Activated T-helper 1 cell treated with anti-CD3 and anti-CD28 coated beads, Interleukin-12 subunit alpha, Interleukin-12 subunit beta, Interleukin-2, Interleukin-4 antibody, amounts not matched to agents 30 ng/mL and 10 ng/mL and 1 ng/mL, durations not matched to agents 14 hours and 24 hours and 36 hours (primary cell): ENCODE data around the gene SLC45A1. TPM values are rescaled to one million over a fixed set of nuclear protein-coding genes. Genes with fewer than 3 reads are reported as not detected.

Experiments
- DNase-seq: peaks from one replicate; pipeline ENCODE4 v3.0.0; 2021; ENCODE audit warnings: low spot score
- H3K27ac Mint-ChIP-seq: one replicate; pipeline ENCODE4 v1.8.0; 2021; ENCODE audit warnings: mild to moderate bottlenecking, mixed read lengths
- H3K27me3 Mint-ChIP-seq: one replicate; pipeline ENCODE4 v1.8.0; 2022; ENCODE audit warnings: mild to moderate bottlenecking, moderate library complexity, mixed read lengths; ENCODE audit not compliant: insufficient read depth
- H3K36me3 Mint-ChIP-seq: one replicate; pipeline ENCODE4 v1.8.0; 2021; ENCODE audit warnings: low read depth, mixed read lengths
- H3K4me1 Mint-ChIP-seq: one replicate; pipeline ENCODE4 v1.8.0; 2021; ENCODE audit warnings: low read depth, mixed read lengths
- H3K4me3 Mint-ChIP-seq: one replicate; pipeline ENCODE4 v1.8.0; 2021; ENCODE audit warnings: mild to moderate bottlenecking, moderate library complexity, mixed read lengths
- H3K9me3 Mint-ChIP-seq: one replicate; pipeline ENCODE4 v1.8.0; 2021; ENCODE audit warnings: mixed read lengths
- intact Hi-C: fragments of 100-400 bp; cut with micrococcal nuclease; formaldehyde crosslinking; loops from one replicate; pipeline ENCODE4 v1.15.1; 2024
- total RNA-seq: library from RNA; stranded (reverse); gene quantifications from 2 replicates; pipeline ENCODE4 v1.2.3, GENCODE V29; 2022

Gene SLC45A1
- total RNA-seq, 1 donor from 2014 or later = 0.57 TPM

GRCh38 chr1:8293641-8294169 is 24.2 kb upstream of the SLC45A1 start:
- no peaks in the 10 kb centered on the region for H3K9me3 Mint-ChIP-seq
- intact Hi-C loops = no loop called here
- no peak overlapping the region for H3K4me3 Mint-ChIP-seq
- H3K27ac Mint-ChIP-seq = no peak overlapping the region
- H3K27me3 Mint-ChIP-seq = no peaks in the 10 kb centered on the region
- no peaks in the 10 kb centered on the region for H3K4me1 Mint-ChIP-seq
- H3K36me3 Mint-ChIP-seq = no peaks in the 10 kb centered on the region
- no peak for DNase-seq

DNA sequence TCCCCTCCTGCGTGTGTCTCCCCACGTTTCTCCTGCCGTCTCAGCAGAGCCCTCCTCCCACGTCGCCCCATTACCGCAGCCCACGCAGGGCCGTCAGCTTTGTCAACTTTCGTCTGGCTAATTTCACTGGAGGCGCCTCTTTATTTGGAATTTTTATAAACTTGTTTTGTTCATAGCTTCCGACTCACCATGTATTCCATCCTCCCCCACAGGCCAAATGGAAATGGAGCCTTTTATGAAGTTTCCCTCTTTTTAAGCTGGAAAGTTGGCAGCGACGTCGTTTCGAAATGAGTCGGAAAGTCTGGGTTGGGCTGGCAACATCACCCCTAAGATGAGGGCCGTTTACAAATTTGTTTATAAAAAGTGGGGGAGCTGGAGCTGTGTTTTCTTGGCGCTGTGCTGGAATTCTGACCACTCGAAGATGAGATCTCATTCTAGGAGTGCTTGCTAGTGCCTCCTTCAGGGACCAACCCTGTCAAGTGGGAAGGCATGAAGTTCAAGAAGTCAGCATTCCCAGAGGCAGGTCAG is 23.7 kb upstream of the SLC45A1 start:
- no peak for DNase-seq
- no peaks in the 10 kb centered on the region for H3K4me1 Mint-ChIP-seq
- intact Hi-C loops = no loop called here
- no peaks in the 10 kb centered on the region for H3K27me3 Mint-ChIP-seq
- H3K9me3 Mint-ChIP-seq = no peaks in the 10 kb centered on the region
- H3K36me3 Mint-ChIP-seq = no peaks in the 10 kb centered on the region
- no peak overlapping the region for H3K27ac Mint-ChIP-seq
- no peak overlapping the region for H3K4me3 Mint-ChIP-seq

DNA sequence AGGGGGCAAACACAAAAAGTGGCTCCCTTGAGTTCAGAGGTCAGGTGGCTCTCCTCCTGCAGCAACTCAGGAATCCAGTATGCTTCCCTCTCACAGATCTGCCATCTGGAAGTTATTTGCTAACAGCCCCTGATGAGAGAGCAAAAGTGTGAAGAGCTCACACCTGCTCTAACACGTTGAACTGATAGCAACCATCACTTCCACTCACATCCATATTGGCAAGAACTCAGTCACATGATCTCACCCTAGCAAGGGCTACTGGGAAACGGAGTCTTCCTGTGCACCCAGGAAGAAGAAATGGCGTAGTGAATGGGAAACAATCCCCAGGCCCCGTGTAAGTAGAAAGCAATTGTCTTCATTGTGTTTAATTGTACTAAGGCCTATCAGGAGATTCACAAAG is 20.7 kb upstream of the SLC45A1 start:
- Mint-ChIP-seq H3K4me3 (no peak overlapping the region), H3K36me3 (no peaks in the 10 kb centered on the region), H3K27ac (no peak overlapping the region), H3K4me1 (no peaks in the 10 kb centered on the region), H3K9me3 (no peaks in the 10 kb centered on the region), H3K27me3 (no peaks in the 10 kb centered on the region)
- intact Hi-C loops = no loop called here
- DNase-seq = no peak

DNA sequence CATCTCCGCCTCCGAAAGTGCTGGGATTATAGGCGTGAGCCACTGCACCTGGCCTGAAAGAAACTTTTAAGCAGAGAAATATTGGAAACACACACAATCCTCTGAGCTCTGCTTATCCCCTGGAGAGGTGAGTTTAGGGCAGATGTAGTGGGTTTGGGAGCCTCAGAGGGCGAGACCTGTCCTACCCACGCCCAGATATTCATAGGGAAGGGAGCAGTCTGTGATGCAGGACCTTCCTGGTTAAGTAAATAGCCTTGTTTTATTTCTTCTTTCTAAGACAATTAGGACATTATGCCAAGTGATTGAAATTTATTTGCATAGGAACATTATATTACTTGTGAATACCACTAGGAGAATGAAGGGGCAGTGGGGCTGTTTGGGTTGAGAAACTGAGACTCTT is 18.0 kb upstream of the SLC45A1 start:
- no peak for DNase-seq
- peaks cover 5% of the 10 kb centered on the region for H3K27me3 Mint-ChIP-seq
- no peak overlapping the region for H3K4me3 Mint-ChIP-seq
- no peaks in the 10 kb centered on the region for H3K4me1 Mint-ChIP-seq
- H3K27ac Mint-ChIP-seq = no peak overlapping the region
- H3K9me3 Mint-ChIP-seq = no peaks in the 10 kb centered on the region
- H3K36me3 Mint-ChIP-seq = no peaks in the 10 kb centered on the region
- intact Hi-C loops = no loop called here

GRCh38 chr1:8302081-8302956 is 15.6 kb upstream of the SLC45A1 start:
- Mint-ChIP-seq H3K4me1 (no peaks in the 10 kb centered on the region), H3K4me3 (no peak overlapping the region), H3K27ac (no peak overlapping the region), H3K36me3 (no peaks in the 10 kb centered on the region), H3K27me3 (peaks cover 7% of the 10 kb centered on the region), H3K9me3 (no peaks in the 10 kb centered on the region)
- intact Hi-C loops = no loop called here
- no peak for DNase-seq

- Mint-ChIP-seq H3K9me3 (no peaks in the 10 kb centered on the region), H3K27me3 (peaks cover 7% of the 10 kb centered on the region), H3K27ac (no peak overlapping the region), H3K4me1 (no peaks in the 10 kb centered on the region), H3K36me3 (no peaks in the 10 kb centered on the region), H3K4me3 (no peak overlapping the region)
- intact Hi-C loops = no loop called here
- DNase-seq = no peak
Observed at GRCh38 chr1:8303141-8303540, 14.8 kb upstream of the SLC45A1 start.

DNA sequence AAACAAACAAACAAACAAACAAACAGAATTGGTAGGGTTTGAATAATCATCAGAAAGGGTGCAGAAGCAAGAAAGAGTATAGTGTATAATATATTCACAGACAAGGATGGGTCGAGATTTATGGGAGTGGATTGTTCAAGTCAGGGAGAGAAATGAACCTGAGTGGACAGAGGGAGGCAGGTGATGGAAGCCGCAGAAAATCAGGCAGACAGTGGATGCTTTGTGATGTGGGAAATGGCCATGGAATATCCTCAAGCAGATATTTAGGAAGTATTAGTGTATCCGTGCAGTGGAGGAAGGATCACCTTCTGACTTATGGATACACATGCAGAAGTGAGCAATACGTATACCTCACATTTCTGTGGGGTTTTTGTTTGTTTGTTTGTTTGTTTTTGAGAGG is 14.0 kb upstream of the SLC45A1 start:
- Mint-ChIP-seq H3K9me3 (no peaks in the 10 kb centered on the region), H3K27me3 (peaks cover 7% of the 10 kb centered on the region), H3K36me3 (no peaks in the 10 kb centered on the region), H3K4me3 (no peak overlapping the region), H3K27ac (no peak overlapping the region), H3K4me1 (no peaks in the 10 kb centered on the region)
- intact Hi-C loops = no loop called here
- no peak for DNase-seq

DNA sequence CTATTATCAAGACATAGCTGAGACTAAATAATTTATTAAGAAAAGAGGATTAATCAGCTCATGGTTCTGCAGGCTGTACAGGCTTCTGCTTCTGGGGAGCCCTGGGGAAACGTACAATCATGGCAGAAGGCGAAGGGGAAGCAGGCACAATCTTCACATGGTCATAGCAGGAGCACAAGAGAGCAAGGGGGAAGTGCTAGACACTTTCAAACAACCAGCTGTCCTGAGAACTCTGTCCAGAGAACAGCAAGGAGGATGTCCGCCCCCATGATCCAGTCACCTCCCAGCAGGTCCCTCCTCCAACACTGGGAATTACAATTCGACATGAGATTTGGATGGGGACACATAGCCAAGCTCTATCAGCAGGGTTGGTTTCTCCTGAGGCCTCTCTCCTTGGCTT is 10.3 kb upstream of the SLC45A1 start:
- no peak overlapping the region for H3K27ac Mint-ChIP-seq
- intact Hi-C loops = no loop called here
- no peaks in the 10 kb centered on the region for H3K36me3 Mint-ChIP-seq
- H3K4me3 Mint-ChIP-seq = no peak overlapping the region
- H3K27me3 Mint-ChIP-seq = peaks cover 13% of the 10 kb centered on the region
- no peaks in the 10 kb centered on the region for H3K9me3 Mint-ChIP-seq
- H3K4me1 Mint-ChIP-seq = no peaks in the 10 kb centered on the region
- DNase-seq = no peak

DNA sequence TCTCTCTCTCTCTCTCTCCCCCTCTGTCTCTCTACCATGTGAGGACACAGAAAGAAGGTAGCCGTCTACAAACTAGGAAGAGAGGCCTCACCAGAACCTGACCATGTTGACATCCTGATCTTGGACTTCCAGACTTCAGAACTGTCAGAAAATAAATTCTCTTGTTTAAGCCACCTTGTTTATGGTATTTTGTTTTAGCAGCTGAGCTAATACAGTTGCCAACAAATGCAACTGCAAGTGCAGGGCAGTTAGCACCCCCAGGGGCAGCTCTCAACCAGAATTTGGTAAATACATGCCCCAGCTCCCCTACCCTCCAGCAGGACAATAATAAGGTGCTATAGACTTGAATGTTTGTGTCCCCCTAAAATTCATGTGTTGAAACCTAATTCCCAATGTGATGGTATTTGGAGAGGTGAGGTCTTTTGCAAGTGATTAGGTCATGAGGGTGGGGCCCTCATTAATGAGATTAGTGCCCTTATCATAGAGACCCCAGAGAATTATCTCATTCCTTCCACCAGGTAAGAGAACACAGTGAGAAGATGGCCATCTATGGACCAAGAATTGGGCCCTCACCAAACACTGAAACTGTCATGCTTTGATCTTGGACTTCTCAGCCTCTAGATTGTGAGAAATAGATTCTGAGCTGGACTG is 6.7 kb upstream of the SLC45A1 start:
- no peaks in the 10 kb centered on the region for H3K9me3 Mint-ChIP-seq
- H3K4me3 Mint-ChIP-seq = no peak overlapping the region
- intact Hi-C loops = no loop called here
- DNase-seq = no peak
- H3K27me3 Mint-ChIP-seq = peaks cover 23% of the 10 kb centered on the region
- peaks cover 8% of the 10 kb centered on the region for H3K4me1 Mint-ChIP-seq
- no peaks in the 10 kb centered on the region for H3K36me3 Mint-ChIP-seq
- H3K27ac Mint-ChIP-seq = no peak overlapping the region

DNA sequence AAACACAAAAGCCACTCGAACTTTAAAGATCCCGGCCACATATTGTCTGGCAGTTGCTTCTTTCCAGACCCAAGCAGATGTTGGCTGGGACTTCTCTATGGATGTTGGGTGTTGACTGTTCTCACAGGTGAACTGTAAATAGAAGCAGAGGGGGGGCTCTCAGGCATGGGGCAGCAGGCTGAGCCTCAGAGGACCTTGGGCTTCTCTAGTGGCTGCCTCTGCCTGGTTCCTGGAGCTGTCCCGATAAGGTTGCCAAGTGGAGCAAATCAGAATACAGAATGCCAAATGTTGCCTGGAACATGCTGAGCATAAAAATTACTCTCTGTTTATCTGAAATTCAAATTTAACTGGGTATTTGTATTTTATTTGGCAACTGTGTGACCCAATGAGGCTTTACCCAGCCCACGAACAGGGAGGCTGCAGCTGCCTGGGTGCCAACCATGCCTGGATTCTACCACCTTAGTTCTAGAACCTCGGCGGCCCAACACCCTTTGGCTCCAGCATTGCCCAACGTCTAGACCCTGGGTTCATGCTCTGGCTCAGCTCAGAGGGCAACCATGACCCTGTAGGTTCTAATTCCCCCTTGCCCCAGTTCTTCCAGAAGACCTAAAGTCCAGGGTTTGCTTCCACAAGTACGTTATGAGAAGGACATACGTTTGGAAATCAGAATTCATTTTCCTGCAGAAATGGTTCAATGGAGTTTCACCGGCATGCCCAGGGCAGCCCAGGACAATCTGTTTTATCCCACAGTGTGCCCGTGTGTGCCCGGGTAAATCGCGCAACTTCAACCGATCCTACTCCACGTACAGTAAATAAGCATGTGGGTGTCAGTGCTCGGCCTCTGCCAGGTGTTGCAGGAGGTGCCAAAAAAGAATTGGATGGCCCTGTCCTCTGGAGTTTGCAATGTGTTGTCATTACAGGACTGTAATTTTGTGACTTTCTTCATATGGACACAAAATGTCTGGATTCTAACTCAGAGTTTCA is 5.4 kb upstream of the SLC45A1 start:
- intact Hi-C loops = no loop called here
- peaks cover 10% of the 10 kb centered on the region for H3K4me1 Mint-ChIP-seq
- H3K4me3 Mint-ChIP-seq = no peak overlapping the region
- no peak overlapping the region for H3K27ac Mint-ChIP-seq
- H3K9me3 Mint-ChIP-seq = no peaks in the 10 kb centered on the region
- peaks cover 32% of the 10 kb centered on the region for H3K27me3 Mint-ChIP-seq
- no peak for DNase-seq
- no peaks in the 10 kb centered on the region for H3K36me3 Mint-ChIP-seq

DNA sequence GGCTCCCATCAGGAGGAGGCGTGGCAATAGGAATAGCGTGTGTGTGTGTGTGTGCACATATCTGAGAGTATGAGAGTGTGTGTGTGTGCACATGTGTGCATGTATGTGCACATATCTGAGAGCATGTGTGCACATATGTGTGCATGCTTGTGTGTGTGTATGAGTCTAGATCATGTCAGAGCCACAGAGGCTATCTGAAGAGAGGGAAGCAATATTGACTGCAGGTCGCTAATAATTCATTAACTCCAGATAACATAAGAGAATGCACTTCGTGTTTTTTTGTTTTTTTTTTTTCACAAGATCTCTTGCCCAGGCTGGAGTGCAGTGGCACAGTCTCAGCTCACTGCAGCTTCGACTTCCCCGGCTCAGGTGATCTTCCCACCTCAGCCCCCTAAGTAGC is 4.7 kb upstream of the SLC45A1 start:
- H3K36me3 Mint-ChIP-seq = no peaks in the 10 kb centered on the region
- no peak overlapping the region for H3K27ac Mint-ChIP-seq
- H3K4me1 Mint-ChIP-seq = peaks cover 13% of the 10 kb centered on the region
- no peak for DNase-seq
- H3K27me3 Mint-ChIP-seq = peaks cover 34% of the 10 kb centered on the region
- no peaks in the 10 kb centered on the region for H3K9me3 Mint-ChIP-seq
- intact Hi-C loops = no loop called here
- H3K4me3 Mint-ChIP-seq = no peak overlapping the region
